ENCODE results near the gene SPATC1L. TPM values are rescaled to one million over a fixed set of nuclear protein-coding genes. Genes with fewer than 3 reads are reported as not detected.

Gene SPATC1L
- total and polyA plus RNA-seq, 4 donors = 4.8 to 32.3 (median 13.0) TPM

DNA sequence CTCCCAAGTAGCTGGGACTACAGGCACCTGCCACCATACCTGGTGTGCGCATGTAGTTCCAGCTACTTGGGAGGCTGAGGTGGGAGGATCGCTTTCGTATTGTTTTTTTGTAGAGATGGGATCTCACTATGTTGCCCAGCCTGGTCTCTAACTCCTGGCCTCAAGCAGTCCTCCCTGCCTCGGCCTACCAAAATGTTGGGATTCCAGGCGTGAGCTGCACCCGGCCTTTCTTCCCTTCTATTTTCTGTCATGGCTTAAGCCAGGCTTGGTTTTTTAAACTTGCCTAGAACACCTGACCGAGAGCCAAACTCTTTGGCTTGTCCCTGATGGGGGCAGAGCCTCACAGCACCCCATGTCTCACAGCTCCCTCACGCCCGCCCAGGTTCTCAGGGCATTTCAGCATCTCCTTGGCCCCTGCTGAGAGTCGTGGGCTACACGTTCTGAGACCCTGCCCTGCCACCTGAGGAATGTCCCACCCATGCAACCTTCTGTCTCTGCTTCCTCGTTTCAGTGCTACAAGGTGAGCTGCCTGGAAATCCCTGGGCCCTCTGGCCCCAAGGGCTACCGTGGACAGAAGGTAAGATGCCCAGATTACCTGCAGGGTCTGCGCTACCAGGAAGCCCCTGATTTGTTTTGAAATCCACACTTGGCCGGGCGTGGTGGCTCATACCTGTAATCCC is 70.6 kb downstream of the SPATC1L start:
- H3K4me3 ChIP-seq (ENCODE audit: low read depth, low read length) = no peak overlapping the region
- H3K9me3 ChIP-seq (ENCODE audit: control insufficient read depth, insufficient read depth, low read length) = no peaks in the 10 kb centered on the region
- peaks cover 39% of the 10 kb centered on the region for H3K36me3 ChIP-seq (ENCODE audit: control insufficient read depth, insufficient read depth, low read length)
- H3K4me1 ChIP-seq (ENCODE audit: control insufficient read depth, insufficient read depth, low read length) = no peaks in the 10 kb centered on the region
- no peak for DNase-seq (ENCODE audit: low read depth in 4 of 6, low spot score in 6 of 6)
- no peak overlapping the region for H3K27ac ChIP-seq (ENCODE audit: low read depth, low read length)
- H3K27me3 ChIP-seq (ENCODE audit: control insufficient read depth, insufficient read depth, low read length) = no peaks in the 10 kb centered on the region
- WGBS (ENCODE audit: insufficient coverage) = 96% methylated on average over 15 of the region's 16 CpGs

- H3K27me3 ChIP-seq (ENCODE audit: control insufficient read depth, insufficient read depth, low read length) = no peaks in the 10 kb centered on the region
- H3K36me3 ChIP-seq (ENCODE audit: control insufficient read depth, insufficient read depth, low read length) = peaks cover 30% of the 10 kb centered on the region
- H3K9me3 ChIP-seq (ENCODE audit: control insufficient read depth, insufficient read depth, low read length) = peaks cover 1% of the 10 kb centered on the region
- no peaks in the 10 kb centered on the region for H3K4me1 ChIP-seq (ENCODE audit: control insufficient read depth, insufficient read depth, low read length)
- 93% methylated on average over 18 of the region's 20 CpGs for WGBS (ENCODE audit: insufficient coverage)
- H3K27ac ChIP-seq (ENCODE audit: low read depth, low read length) = no peak overlapping the region
- no peak for DNase-seq (ENCODE audit: low read depth in 4 of 6, low spot score in 6 of 6)
- H3K4me3 ChIP-seq (ENCODE audit: low read depth, low read length) = no peak overlapping the region
These were observed 71.5 kb downstream of the SPATC1L start for GRCh38 chr21:46112725-46113215.

- H3K27ac ChIP-seq (ENCODE audit: low read depth, low read length) = no peak overlapping the region
- WGBS (ENCODE audit: insufficient coverage) = 94% methylated on average over 69 of the region's 69 CpGs
- no peaks in the 10 kb centered on the region for H3K27me3 ChIP-seq (ENCODE audit: control insufficient read depth, insufficient read depth, low read length)
- H3K9me3 ChIP-seq (ENCODE audit: control insufficient read depth, insufficient read depth, low read length) = peaks cover 3% of the 10 kb centered on the region
- H3K4me1 ChIP-seq (ENCODE audit: control insufficient read depth, insufficient read depth, low read length) = no peaks in the 10 kb centered on the region
- H3K4me3 ChIP-seq (ENCODE audit: low read depth, low read length) = no peak overlapping the region
- H3K36me3 ChIP-seq (ENCODE audit: control insufficient read depth, insufficient read depth, low read length) = peaks cover 23% of the 10 kb centered on the region
- no peak for DNase-seq (ENCODE audit: low read depth in 4 of 6, low spot score in 6 of 6)
These were observed 72.2 kb downstream of the SPATC1L start for GRCh38 chr21:46111857-46112724.

DNA sequence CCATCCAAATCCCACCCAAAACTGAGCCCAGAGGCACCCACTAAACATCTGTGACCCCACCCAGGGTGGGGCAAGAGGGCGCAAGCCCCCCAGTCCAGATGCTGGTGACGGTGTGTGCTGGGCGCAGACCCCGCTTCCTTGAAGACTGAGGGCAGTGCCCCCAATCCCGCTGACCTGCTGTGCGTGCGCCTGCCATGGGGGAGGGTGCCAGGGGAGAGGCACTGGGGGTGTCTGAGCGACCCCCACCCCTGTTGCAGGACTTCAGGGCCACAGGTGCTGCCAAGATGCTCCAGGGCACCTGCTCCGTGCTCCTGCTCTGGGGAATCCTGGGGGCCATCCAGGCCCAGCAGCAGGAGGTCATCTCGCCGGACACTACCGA is 73.1 kb downstream of the SPATC1L start:
- WGBS (ENCODE audit: insufficient coverage) = 95% methylated on average over 9 of the region's 12 CpGs
- no peak overlapping the region for H3K4me3 ChIP-seq (ENCODE audit: low read depth, low read length)
- H3K36me3 ChIP-seq (ENCODE audit: control insufficient read depth, insufficient read depth, low read length) = peaks cover 20% of the 10 kb centered on the region
- no peak for DNase-seq (ENCODE audit: low read depth in 4 of 6, low spot score in 6 of 6)
- peaks cover 3% of the 10 kb centered on the region for H3K9me3 ChIP-seq (ENCODE audit: control insufficient read depth, insufficient read depth, low read length)
- H3K27ac ChIP-seq (ENCODE audit: low read depth, low read length) = no peak overlapping the region
- no peaks in the 10 kb centered on the region for H3K27me3 ChIP-seq (ENCODE audit: control insufficient read depth, insufficient read depth, low read length)
- H3K4me1 ChIP-seq (ENCODE audit: control insufficient read depth, insufficient read depth, low read length) = no peaks in the 10 kb centered on the region

Other genes starting within 250 kb of the SPATC1L start
- 100 to 1,000 TPM; 156 to 316 TPM for gene COL6A1, start 202.7 kb downstream of the SPATC1L start, total RNA-seq
- gene COL6A1, start 202.7 kb downstream of the SPATC1L start, polyA plus RNA-seq (ENCODE audit: insufficient read length in 2 of 2) = 100 to 1,000 TPM; 224 to 275 TPM
- gene COL6A2, start 86.3 kb downstream of the SPATC1L start, total RNA-seq = 100 to 1,000 TPM; 190 to 466 TPM
- 100 to 1,000 TPM in 1 of 2 donors, 10 to 100 TPM in 1; 88.8 to 179 TPM for gene COL6A2, start 86.3 kb downstream of the SPATC1L start, polyA plus RNA-seq (ENCODE audit: insufficient read length in 2 of 2)
- gene FTCD, start 28.9 kb downstream of the SPATC1L start, total RNA-seq = 1 to 10 TPM in 1 of 2 donors, under 1 TPM in 1; 0.50 to 1.4 TPM
- gene FTCD, start 28.9 kb downstream of the SPATC1L start, polyA plus RNA-seq (ENCODE audit: insufficient read length in 2 of 2) = 1 to 10 TPM; 5.3 to 6.0 TPM
- 10 to 100 TPM; 55.6 to 78.2 TPM for gene LSS, start 44.3 kb upstream of the SPATC1L start, total RNA-seq
- gene LSS, start 44.3 kb upstream of the SPATC1L start, polyA plus RNA-seq (ENCODE audit: insufficient read length in 2 of 2) = 100 to 1,000 TPM; 152 to 167 TPM
- 10 to 100 TPM; 62.0 to 70.9 TPM for gene MCM3AP, start 101.2 kb upstream of the SPATC1L start, total RNA-seq
- gene MCM3AP, start 101.2 kb upstream of the SPATC1L start, polyA plus RNA-seq (ENCODE audit: insufficient read length in 2 of 2) = 10 to 100 TPM; 71.5 to 80.8 TPM
- gene YBEY, start 101.9 kb upstream of the SPATC1L start, total RNA-seq = 10 to 100 TPM; 11.5 to 19.7 TPM
- gene YBEY, start 101.9 kb upstream of the SPATC1L start, polyA plus RNA-seq (ENCODE audit: insufficient read length in 2 of 2) = 10 to 100 TPM; 20.8 to 22.8 TPM
- 1 to 10 TPM; 2.9 to 8.0 TPM for gene C21orf58, start 139.4 kb upstream of the SPATC1L start, total RNA-seq
- 10 to 100 TPM; 11.1 to 15.4 TPM for gene C21orf58, start 139.4 kb upstream of the SPATC1L start, polyA plus RNA-seq (ENCODE audit: insufficient read length in 2 of 2)
- gene PCNT, start 139.7 kb upstream of the SPATC1L start, total RNA-seq = 10 to 100 TPM; 18.4 to 22.3 TPM
- gene PCNT, start 139.7 kb upstream of the SPATC1L start, polyA plus RNA-seq (ENCODE audit: insufficient read length in 2 of 2) = 10 to 100 TPM; 37.5 to 47.4 TPM